A673 (cell line): ENCODE results near the gene KDM5D.

Source experiments
- EZH2 ChIP-seq: fragments of 200-600 bp; sonication (generic); IDR thresholded peaks from 2 replicates; pipeline ENCODE4 v1.6.1; 2017; ENCODE audit warnings: borderline replicate concordance, low read depth, mild to moderate bottlenecking, mixed read lengths, antibody characterized with exemption, low read length; ENCODE audit not compliant: poor library complexity, severe bottlenecking
- TF ChIP-seq, protein P1 (sequence below): fragments of 300-800, 200-600 bp; sonication (generic); conservative IDR thresholded peaks from 2 replicates; pipeline ENCODE4 v1.5.1; 2017; ENCODE audit warnings: low read depth, mild to moderate bottlenecking, antibody characterized with exemption, low read length, moderate library complexity, mixed read lengths

- no peak for TF ChIP-seq EZH2
- TF ChIP-seq, protein P1, sequence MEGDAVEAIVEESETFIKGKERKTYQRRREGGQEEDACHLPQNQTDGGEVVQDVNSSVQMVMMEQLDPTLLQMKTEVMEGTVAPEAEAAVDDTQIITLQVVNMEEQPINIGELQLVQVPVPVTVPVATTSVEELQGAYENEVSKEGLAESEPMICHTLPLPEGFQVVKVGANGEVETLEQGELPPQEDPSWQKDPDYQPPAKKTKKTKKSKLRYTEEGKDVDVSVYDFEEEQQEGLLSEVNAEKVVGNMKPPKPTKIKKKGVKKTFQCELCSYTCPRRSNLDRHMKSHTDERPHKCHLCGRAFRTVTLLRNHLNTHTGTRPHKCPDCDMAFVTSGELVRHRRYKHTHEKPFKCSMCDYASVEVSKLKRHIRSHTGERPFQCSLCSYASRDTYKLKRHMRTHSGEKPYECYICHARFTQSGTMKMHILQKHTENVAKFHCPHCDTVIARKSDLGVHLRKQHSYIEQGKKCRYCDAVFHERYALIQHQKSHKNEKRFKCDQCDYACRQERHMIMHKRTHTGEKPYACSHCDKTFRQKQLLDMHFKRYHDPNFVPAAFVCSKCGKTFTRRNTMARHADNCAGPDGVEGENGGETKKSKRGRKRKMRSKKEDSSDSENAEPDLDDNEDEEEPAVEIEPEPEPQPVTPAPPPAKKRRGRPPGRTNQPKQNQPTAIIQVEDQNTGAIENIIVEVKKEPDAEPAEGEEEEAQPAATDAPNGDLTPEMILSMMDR, result no peak
Measured at GRCh38 chrY:19706273-19706672, 38.3 kb downstream of the KDM5D start.
